A549 treated with AZD9567 at 1 μM for 4 hours (cell line): ENCODE results near the gene OR8H3. TPM values are rescaled to one million over a fixed set of nuclear protein-coding genes. Genes with fewer than 3 reads are reported as not detected.

ENCODE experiments used
- total RNA-seq: library from RNA; stranded (reverse); fragments of 200-300 nt; extraction: Qiagen RNA extraction; gene quantifications from 5 replicates; pipeline ENCODE4 v1.2.3, GENCODE V29; 2022; ENCODE audit not compliant: insufficient read depth

OR8H3 gene, protein sequence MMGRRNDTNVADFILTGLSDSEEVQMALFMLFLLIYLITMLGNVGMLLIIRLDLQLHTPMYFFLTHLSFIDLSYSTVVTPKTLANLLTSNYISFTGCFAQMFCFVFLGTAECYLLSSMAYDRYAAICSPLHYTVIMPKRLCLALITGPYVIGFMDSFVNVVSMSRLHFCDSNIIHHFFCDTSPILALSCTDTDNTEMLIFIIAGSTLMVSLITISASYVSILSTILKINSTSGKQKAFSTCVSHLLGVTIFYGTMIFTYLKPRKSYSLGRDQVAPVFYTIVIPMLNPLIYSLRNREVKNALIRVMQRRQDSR
- total RNA-seq: not detected in 5 replicates

DNA sequence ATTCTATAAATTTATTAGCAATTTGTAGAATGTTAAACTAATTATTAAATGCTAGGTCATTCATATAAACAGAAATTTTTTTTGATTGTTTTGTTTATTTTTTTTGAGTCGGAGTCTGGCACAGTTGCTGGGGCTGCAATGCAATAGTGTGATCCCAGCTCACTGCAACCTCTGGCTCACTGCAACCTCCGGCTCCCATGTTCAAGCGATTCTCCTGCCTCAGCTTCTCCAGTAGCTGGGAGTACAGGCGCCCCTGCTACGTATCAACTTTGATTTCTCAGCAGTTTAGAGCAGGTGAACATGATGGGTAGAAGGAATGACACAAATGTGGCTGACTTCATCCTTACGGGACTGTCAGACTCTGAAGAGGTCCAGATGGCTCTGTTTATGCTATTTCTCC, at the start of gene OR8H3:
TSS of gene OR8H3 (plus strand) at position 301 of the 400 bp plus-strand sequence. CDS start at position 301, 0 bp downstream.

DNA sequence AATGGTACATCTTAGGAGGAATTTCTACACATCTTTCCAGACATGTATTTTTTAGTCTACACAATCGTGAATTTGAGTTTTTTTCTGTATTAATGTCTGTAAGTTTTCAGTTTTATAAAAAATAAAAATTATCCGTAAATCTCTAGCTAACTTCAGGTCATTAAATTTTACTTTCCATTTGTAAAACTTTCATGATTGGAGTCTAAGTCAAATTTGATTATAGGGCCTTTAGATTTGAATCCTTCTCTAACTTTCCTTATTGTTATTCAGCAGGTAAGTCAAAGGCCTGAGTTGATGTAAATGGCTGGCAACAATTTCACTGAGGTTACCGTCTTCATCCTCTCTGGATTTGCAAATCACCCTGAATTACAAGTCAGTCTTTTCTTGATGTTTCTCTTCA, 29.2 kb upstream of the OR8H3 start, which contains the start of gene OR8I2:
TSS of gene OR8I2 (plus strand) at position 301 of the 400 bp plus-strand sequence. CDS start at position 301, 0 bp downstream.

GRCh38 chr11:56103210-56103737, 18.9 kb upstream of the OR8H3 start, which contains the start of gene OR8H2:
OR8H2 (plus strand) TSS chr11:56103687; CDS start chr11:56105043, 1,356 bp downstream.

GRCh38 chr11:56140151-56140661, 18.0 kb downstream of the OR8H3 start, which contains the start of gene OR8J3:
OR8J3 (minus strand) TSS chr11:56140201; CDS start chr11:56137718, 2,483 bp downstream.

GRCh38 chr11:56160217-56160616, 38.0 kb downstream of the OR8H3 start, which contains the start of gene OR8K5:
OR8K5 (minus strand) TSS chr11:56160317; CDS start chr11:56160317, 0 bp downstream.

Other genes starting within 250 kb of the OR8H3 start
- gene TRIM51, start 239.1 kb upstream of the OR8H3 start, total RNA-seq: not detected in 5 replicates
- gene OR5W2, start 207.8 kb upstream of the OR8H3 start, total RNA-seq: not detected in 5 replicates
- not detected in 5 replicates for gene OR5I1, start 186.0 kb upstream of the OR8H3 start, total RNA-seq
- gene OR10AG1, start 152.4 kb upstream of the OR8H3 start, total RNA-seq: not detected in 5 replicates
- gene OR5F1, start 127.7 kb upstream of the OR8H3 start, total RNA-seq: not detected in 5 replicates
- gene OR5AS1, start 94.7 kb upstream of the OR8H3 start, total RNA-seq: not detected in 5 replicates
- not detected in 5 replicates for gene OR8I2, start 29.1 kb upstream of the OR8H3 start, total RNA-seq
- gene OR8H2, start 18.7 kb upstream of the OR8H3 start, total RNA-seq: not detected in 5 replicates
- gene OR8J3, start 17.8 kb downstream of the OR8H3 start, total RNA-seq: not detected in 5 replicates
- gene OR8K5, start 37.9 kb downstream of the OR8H3 start, total RNA-seq: not detected in 5 replicates
- gene OR5J2, start 54.2 kb downstream of the OR8H3 start, total RNA-seq: not detected in 5 replicates
- not detected in 5 replicates for gene OR5T2, start 111.9 kb downstream of the OR8H3 start, total RNA-seq
- gene OR5T3, start 129.9 kb downstream of the OR8H3 start, total RNA-seq: not detected in 5 replicates
- gene OR5T1, start 151.8 kb downstream of the OR8H3 start, total RNA-seq: not detected in 5 replicates
- not detected in 5 replicates for gene OR8H1, start 169.9 kb downstream of the OR8H3 start, total RNA-seq
- gene OR8K3, start 192.8 kb downstream of the OR8H3 start, total RNA-seq: not detected in 5 replicates
- gene OR8K1, start 223.7 kb downstream of the OR8H3 start, total RNA-seq: not detected in 5 replicates
- gene OR8J1, start 231.9 kb downstream of the OR8H3 start, total RNA-seq: not detected in 5 replicates